ENCODE data around the gene CCDC91.

The CCDC91 gene

DNA sequence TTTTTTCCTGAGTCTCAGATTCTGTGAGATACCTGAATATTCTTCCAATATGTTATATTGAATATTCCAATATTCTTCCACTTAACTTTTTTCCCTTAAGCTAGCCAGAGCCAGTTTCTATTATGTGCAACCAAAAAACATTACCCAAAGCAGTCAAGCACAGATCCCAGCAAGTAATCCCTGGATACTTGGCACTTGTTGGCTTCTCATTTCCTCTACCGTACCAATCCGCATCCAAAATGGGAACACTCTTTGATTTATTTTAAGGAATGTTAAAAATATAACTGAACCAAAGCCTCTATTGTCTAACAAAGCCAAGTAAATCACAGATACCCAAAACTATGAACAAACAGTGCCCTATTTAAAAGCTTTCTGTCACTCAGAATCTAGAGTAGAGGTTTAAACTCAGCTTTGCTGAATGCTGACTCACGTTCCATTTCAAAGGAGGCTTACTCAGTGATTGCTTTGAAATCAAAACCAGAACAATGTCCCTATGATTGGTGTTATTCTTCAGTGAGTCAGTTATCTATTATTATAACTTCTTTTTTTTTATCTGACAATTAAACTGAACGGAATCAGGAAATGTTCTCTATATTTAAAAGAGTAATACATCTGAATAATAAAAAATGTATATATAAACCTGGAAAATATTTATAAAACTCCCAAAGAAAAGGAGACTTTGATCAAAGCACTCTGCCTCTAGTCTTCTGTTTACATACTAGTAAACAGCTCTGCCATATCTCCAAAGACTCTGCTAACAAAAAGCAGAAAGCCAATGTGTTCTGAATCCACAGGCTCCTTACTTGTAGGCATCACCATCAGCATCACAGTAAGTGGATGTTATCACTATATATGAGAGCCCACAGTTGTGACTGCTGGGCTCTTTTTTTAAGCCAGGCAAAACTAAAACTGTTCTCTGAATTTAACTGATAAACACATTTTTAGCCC, 360.8 kb downstream of the CCDC91 start:
- TF ChIP-seq, protein P1, sequence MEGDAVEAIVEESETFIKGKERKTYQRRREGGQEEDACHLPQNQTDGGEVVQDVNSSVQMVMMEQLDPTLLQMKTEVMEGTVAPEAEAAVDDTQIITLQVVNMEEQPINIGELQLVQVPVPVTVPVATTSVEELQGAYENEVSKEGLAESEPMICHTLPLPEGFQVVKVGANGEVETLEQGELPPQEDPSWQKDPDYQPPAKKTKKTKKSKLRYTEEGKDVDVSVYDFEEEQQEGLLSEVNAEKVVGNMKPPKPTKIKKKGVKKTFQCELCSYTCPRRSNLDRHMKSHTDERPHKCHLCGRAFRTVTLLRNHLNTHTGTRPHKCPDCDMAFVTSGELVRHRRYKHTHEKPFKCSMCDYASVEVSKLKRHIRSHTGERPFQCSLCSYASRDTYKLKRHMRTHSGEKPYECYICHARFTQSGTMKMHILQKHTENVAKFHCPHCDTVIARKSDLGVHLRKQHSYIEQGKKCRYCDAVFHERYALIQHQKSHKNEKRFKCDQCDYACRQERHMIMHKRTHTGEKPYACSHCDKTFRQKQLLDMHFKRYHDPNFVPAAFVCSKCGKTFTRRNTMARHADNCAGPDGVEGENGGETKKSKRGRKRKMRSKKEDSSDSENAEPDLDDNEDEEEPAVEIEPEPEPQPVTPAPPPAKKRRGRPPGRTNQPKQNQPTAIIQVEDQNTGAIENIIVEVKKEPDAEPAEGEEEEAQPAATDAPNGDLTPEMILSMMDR (conservative IDR thresholded peaks at IDR 0.05) = no peak
- no peak overlapping the region for H3K27ac ChIP-seq

GRCh38 chr12:28552251-28552970, 362.2 kb downstream of the CCDC91 start:
- TF ChIP-seq, protein P1 (conservative IDR thresholded peaks at IDR 0.05) = no peak
- H3K27ac ChIP-seq = no peak overlapping the region

DNA sequence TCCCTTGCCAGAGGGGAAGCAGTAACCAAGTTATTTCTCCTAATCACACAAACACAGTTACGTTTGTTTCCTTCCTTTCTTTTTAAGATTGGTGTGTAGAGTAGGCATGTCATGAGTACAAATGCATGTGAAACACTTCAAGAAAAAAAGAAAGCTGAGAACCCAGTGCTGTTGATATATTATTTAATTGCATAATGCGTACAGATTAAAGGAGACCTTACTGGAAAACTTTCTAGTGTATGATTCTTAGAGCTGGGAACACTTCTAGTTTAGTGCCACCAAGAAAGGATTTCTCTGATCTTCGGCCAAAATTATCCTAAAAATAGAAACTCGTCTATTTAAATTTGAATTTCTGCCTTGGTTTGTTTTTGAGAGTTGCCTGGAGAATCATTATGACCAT, 365.5 kb downstream of the CCDC91 start:
- H3K27ac ChIP-seq = no peak overlapping the region
- TF ChIP-seq, protein P1 (conservative IDR thresholded peaks at IDR 0.05) = no peak

- TF ChIP-seq, protein P1 (conservative IDR thresholded peaks at IDR 0.05) = no peak
- no peak overlapping the region for H3K27ac ChIP-seq
Observed at GRCh38 chr12:28558250-28558649, 368.0 kb downstream of the CCDC91 start.

DNA sequence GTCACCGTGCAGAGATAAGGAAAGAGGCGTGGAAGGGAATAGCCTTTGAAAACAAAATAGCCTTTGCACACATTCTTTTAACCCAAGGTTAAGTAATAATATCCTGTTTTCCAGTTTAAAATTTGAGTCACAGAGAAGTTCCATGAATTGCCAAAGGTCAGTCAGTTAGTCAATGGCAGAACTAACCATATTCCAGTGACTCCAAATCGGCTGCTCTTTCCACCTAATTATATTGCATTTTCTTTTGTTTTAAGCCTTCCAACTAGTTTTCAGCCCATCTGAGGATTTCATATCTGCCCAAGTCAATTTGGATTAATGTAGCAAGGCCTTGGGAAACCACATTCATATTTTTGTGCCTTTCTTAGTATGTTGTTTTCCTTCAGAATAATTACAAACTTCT, 373.0 kb downstream of the CCDC91 start:
- TF ChIP-seq, protein P1 (conservative IDR thresholded peaks at IDR 0.05) = no peak
- H3K27ac ChIP-seq = no peak overlapping the region

GRCh38 chr12:28563936-28564335, 373.7 kb downstream of the CCDC91 start:
- TF ChIP-seq, protein P1 (conservative IDR thresholded peaks at IDR 0.05) = no peak

DNA sequence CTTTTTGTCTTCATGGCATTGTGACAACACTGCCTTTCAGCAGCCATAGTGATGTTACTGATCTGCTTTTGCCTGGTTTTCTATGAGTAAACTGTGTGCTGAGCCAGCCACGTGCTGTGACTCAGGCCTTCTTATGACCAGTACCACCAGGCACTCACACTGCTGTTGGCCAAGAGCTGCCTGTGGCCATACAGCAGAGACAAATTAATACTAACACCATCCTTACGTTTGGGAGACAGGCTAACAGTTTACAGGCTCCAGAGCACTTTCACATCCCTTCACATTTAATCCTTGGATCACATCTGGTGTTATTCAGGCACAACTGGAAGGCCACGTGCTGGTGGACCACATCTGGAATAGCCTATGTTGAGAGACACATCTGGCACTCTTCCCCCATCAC, 377.9 kb downstream of the CCDC91 start:
- H3K27ac ChIP-seq = no peak overlapping the region
- TF ChIP-seq, protein P1 (conservative IDR thresholded peaks at IDR 0.05) = no peak

More at GRCh38 chr12:28563936-28564335, 373.7 kb downstream of the CCDC91 start:
- no peak overlapping the region for H3K27ac ChIP-seq
